Upper lobe of left lung (tissue), 6 donors: ENCODE measurements around the gene TNFAIP8. TPM values are rescaled to one million over a fixed set of nuclear protein-coding genes. Genes with fewer than 3 reads are reported as not detected.

Source experiments
- ATAC-seq, 2 donors: fragments of 200-7000 bp; cut with Tn5 transposase; one replicate each; pipeline ENCODE4 v1.9.1; 2022; ENCODE audit warnings: mild to moderate bottlenecking in 2 of 2, moderate library complexity in 2 of 2; ENCODE audit not compliant: low FRiP score in 2 of 2
- DNase-seq, 2 donors: peaks; one replicate each; pipeline ENCODE4 v3.0.0-alpha.2; 2019 to 2020
- H3K27ac ChIP-seq, 4 donors: fragments of 200-600 bp; sonication (generic); one replicate each; pipeline ENCODE4 v1.5.1; 2016 to 2019
- H3K27me3 ChIP-seq, 4 donors: fragments of 200-600 bp; sonication (generic); one replicate each; pipeline ENCODE4 v1.5.1; 2017 to 2019
- H3K36me3 ChIP-seq, 4 donors: fragments of 200-600 bp; sonication (generic); one replicate each; pipeline ENCODE4 v1.5.1; 2016 to 2019
- H3K4me1 ChIP-seq, 4 donors: fragments of 200-600 bp; sonication (generic); one replicate each; pipeline ENCODE4 v1.5.1; 2018 to 2019
- H3K4me3 ChIP-seq, 4 donors: fragments of 200-600 bp; sonication (generic); one replicate each; pipeline ENCODE4 v1.5.1; 2017 to 2019; ENCODE audit warnings: mild to moderate bottlenecking in 2 of 4, moderate library complexity in 1 of 4
- H3K9me3 ChIP-seq, 4 donors: fragments of 200-600 bp; sonication (generic); one replicate each; pipeline ENCODE4 v1.5.1; 2018 to 2019
- CTCF ChIP-seq, 6 experiments: fragments of 450-650 bp in 4 of 6; fragments of 200-600 bp in 2 of 6; sonication (generic) in 2 of 6; IDR thresholded peaks; one replicate each; pipeline ENCODE4 v1.5.1; 2016 to 2019; ENCODE audit warnings: antibody characterized with exemption in 6 of 6
- EP300 ChIP-seq, 4 donors: sonication (generic); formaldehyde crosslinking; IDR thresholded peaks; one replicate each; pipeline ENCODE4 v1.5.1; 2017; ENCODE audit warnings: antibody characterized with exemption in 4 of 4, control low read depth in 2 of 4
- POLR2A ChIP-seq, 4 donors: fragments of 450-650 bp; IDR thresholded peaks; one replicate each; pipeline ENCODE4 v1.5.1; 2016 to 2017; ENCODE audit warnings: antibody characterized with exemption in 4 of 4, mild to moderate bottlenecking in 2 of 4
- POLR2AphosphoS5 ChIP-seq, 2 donors: sonication (generic); formaldehyde crosslinking; IDR thresholded peaks; one replicate each; pipeline ENCODE4 v1.5.1; 2017; ENCODE audit warnings: antibody characterized with exemption in 2 of 2
- whole genome bisulfite sequencing, 2 donors: methylation state at CpG; one replicate each; pipeline ENCODE4 v1.1.5; 2017 to 2018; 5-methylcytosine and 5-hydroxymethylcytosine counted together
- total RNA-seq, 6 donors: library from RNA; depleted of rRNA in 4 of 6; stranded (reverse); fragments of >200 nt in 4 of 6; gene quantifications; one replicate each; pipeline versions ENCODE4 v1.1.0 to v1.2.1, GENCODE V29; 2016 to 2021
- donor health status: DM: no; HTN: no; CAD: no; lungs with moderate emphysema.
- donor health status: DM: no; HTN: yes; CAD: no; lungs with severe emphysema.

The TNFAIP8 gene
- total RNA-seq, 6 donors from 2014 or later, result 14.7 to 33.2 (median 19.7) TPM

- Histone ChIP-seq H3K4me1 (peaks cover 6 to 16% (median 8%) of the 10 kb centered on the region in 4 donors), H3K36me3 (no peaks in the 10 kb centered on the region), H3K9me3 (no peaks in the 10 kb centered on the region), H3K27me3 (no peaks in the 10 kb centered on the region), H3K27ac (no peak overlapping the region), H3K4me3 (no peak overlapping the region)
- DNase-seq (no peak), ATAC-seq (no peak)
- TF ChIP-seq EP300 (IDR thresholded peaks at IDR 0.05), result no peak
- no peak for TF ChIP-seq POLR2A (IDR thresholded peaks at IDR 0.05)
- TF ChIP-seq CTCF (IDR thresholded peaks at IDR 0.05), result no peak
- no peak for TF ChIP-seq POLR2AphosphoS5 (IDR thresholded peaks at IDR 0.05)
- 63 to 72% methylated on average over 7 of the region's 7 CpGs for WGBS, 2 donors
These were observed 37.4 kb upstream of the TNFAIP8 start for GRCh38 chr5:119318256-119318894.

DNA sequence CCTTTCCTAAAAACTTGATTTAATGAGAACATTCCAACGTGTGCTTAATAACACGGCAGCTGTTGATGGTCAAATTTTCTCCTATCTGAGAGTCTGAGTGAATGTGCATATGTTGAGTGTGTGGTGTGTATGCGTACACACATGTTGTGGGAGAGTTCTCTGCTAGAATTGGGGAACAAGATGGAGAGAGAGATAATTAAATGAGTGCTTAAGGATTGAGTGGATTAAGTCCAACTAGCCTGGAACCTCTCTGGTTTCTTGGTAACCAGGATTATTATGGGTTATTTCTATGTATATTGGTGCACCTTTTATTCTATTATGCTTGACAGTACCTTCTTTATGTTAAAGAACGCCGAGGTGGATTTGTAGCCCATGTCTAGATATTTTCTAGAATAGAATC lies 36.4 kb upstream of the TNFAIP8 start:
- Histone ChIP-seq H3K36me3 (no peaks in the 10 kb centered on the region), H3K27ac (no peak overlapping the region), H3K27me3 (no peaks in the 10 kb centered on the region), H3K4me1 (peaks cover 7 to 23% (median 16%) of the 10 kb centered on the region in 4 donors), H3K4me3 (no peak overlapping the region), H3K9me3 (no peaks in the 10 kb centered on the region)
- no peak for TF ChIP-seq CTCF (IDR thresholded peaks at IDR 0.05)
- no peak for TF ChIP-seq POLR2AphosphoS5 (IDR thresholded peaks at IDR 0.05)
- no peak for TF ChIP-seq POLR2A (IDR thresholded peaks at IDR 0.05)
- TF ChIP-seq EP300 (IDR thresholded peaks at IDR 0.05), result no peak
- DNase-seq (no peak), ATAC-seq (no peak)
- WGBS, 2 donors, result 92 to 93% methylated on average over 5 of the region's 5 CpGs

GRCh38 chr5:119319890-119320289 lies 35.9 kb upstream of the TNFAIP8 start:
- no peak for ATAC-seq
- H3K27me3 ChIP-seq, result no peaks in the 10 kb centered on the region
- H3K9me3 ChIP-seq, result no peaks in the 10 kb centered on the region
- no peak for DNase-seq
- WGBS, 2 donors, result 94 to 99% methylated on average over 5 of the region's 5 CpGs
- peaks cover 12 to 24% (median 21%) of the 10 kb centered on the region in 4 donors for H3K4me1 ChIP-seq
- H3K36me3 ChIP-seq, result no peaks in the 10 kb centered on the region
- H3K4me3 ChIP-seq, result no peak overlapping the region
- TF ChIP-seq CTCF (IDR thresholded peaks at IDR 0.05), result no peak
- TF ChIP-seq POLR2A (IDR thresholded peaks at IDR 0.05), result no peak
- no peak for TF ChIP-seq POLR2AphosphoS5 (IDR thresholded peaks at IDR 0.05)
- no peak for TF ChIP-seq EP300 (IDR thresholded peaks at IDR 0.05)
- no peak overlapping the region for H3K27ac ChIP-seq

- DNase-seq (no peak), ATAC-seq (no peak)
- WGBS, 2 donors, result 80 to 86% methylated on average over 6 of the region's 6 CpGs
- no peak for TF ChIP-seq POLR2AphosphoS5 (IDR thresholded peaks at IDR 0.05)
- TF ChIP-seq CTCF (IDR thresholded peaks at IDR 0.05), result no peak
- no peak for TF ChIP-seq POLR2A (IDR thresholded peaks at IDR 0.05)
- no peak for TF ChIP-seq EP300 (IDR thresholded peaks at IDR 0.05)
- no peaks in the 10 kb centered on the region for H3K27me3 ChIP-seq
- no peaks in the 10 kb centered on the region for H3K9me3 ChIP-seq
- H3K4me1 ChIP-seq, result peaks cover 14 to 33% (median 20%) of the 10 kb centered on the region in 4 donors
- H3K4me3 ChIP-seq, result no peak overlapping the region
- H3K36me3 ChIP-seq, result no peaks in the 10 kb centered on the region
- no peak overlapping the region for H3K27ac ChIP-seq
These were observed 34.1 kb upstream of the TNFAIP8 start for GRCh38 chr5:119321569-119322311.
